Mesothelial cell of epicardium (in vitro differentiated cells): ENCODE results near the gene KCNE1. TPM values are rescaled to one million over a fixed set of nuclear protein-coding genes. Genes with fewer than 3 reads are reported as not detected.
"Not testable (repeated sequence)": the region's sequence is repeated elsewhere in the genome, so short reads cannot be mapped to it uniquely, and the experiment has no call there.

Source experiments
- DNase-seq, 2 experiments: peaks; one replicate each; pipeline ENCODE4 v3.0.0; 2021; ENCODE audit warnings: low spot score in 2 of 2; ENCODE audit not compliant: unreplicated experiment in 2 of 2
- H3K27ac Mint-ChIP-seq: 2 replicates; pipeline ENCODE4 v1.8.0; 2021; ENCODE audit warnings: mixed read lengths
- H3K27me3 Mint-ChIP-seq: 2 replicates; pipeline ENCODE4 v1.8.0; 2021; ENCODE audit warnings: low read depth, mixed read lengths
- H3K36me3 Mint-ChIP-seq: 2 replicates; pipeline ENCODE4 v1.8.0; 2021; ENCODE audit warnings: mixed read lengths
- H3K4me1 Mint-ChIP-seq: 2 replicates; pipeline ENCODE4 v1.8.0; 2021; ENCODE audit warnings: mixed read lengths
- H3K4me3 Mint-ChIP-seq: 2 replicates; pipeline ENCODE4 v1.8.0; 2021; ENCODE audit warnings: mild to moderate bottlenecking, moderate library complexity, mixed read lengths
- H3K9me3 Mint-ChIP-seq: 2 replicates; pipeline ENCODE4 v1.8.0; 2021; ENCODE audit warnings: mixed read lengths
- total RNA-seq: library from RNA; stranded (reverse); gene quantifications from 3 replicates; pipeline ENCODE4 v1.2.1, GENCODE V29; 2021

The KCNE1 gene
- total RNA-seq, 1 donor from 2014 or later = 1.0 TPM

DNA sequence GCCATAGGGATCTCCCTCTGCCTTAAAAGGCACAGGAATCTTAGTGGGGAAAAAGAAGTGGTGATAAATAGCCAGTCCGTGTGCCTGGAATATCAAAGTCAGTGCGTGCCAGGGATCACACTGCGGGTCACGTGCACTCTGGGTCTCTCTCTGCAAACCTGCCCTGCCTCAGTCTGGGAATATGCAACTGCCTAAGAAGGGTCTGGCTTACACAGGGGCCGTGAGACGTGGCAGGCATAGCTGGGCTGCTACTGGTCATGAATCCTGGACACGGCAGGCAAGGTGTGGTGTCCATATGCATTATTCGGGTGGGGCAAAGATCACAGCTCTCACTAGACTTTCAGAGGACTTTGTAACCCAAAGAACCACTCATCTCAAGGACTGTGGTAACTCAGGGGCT is 65.0 kb downstream of the KCNE1 start:
- H3K27me3 Mint-ChIP-seq, H3K36me3 Mint-ChIP-seq, DNase-seq, H3K4me3 Mint-ChIP-seq, H3K4me1 Mint-ChIP-seq, H3K9me3 Mint-ChIP-seq, H3K27ac Mint-ChIP-seq: not testable (repeated sequence)

DNA sequence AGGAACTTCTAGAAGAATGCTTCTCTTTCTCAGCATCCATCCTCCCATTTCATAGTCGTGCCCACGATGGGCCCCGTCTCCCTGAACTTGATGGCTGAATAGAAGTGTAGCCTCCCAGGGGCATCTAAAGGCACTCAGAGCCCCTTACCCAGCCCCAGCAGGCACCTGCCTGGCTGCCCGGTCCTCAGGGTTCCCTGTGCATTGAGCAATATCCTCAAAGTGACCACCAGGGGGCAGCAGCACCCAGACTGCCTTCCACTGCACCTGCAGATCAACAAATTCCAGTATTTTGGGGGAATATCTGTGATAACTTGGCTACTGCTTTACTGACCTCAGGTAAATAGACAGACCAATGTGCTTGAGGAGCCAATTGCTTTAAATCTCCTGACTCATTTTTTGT is 68.5 kb downstream of the KCNE1 start:
- H3K4me3 Mint-ChIP-seq, H3K9me3 Mint-ChIP-seq, H3K36me3 Mint-ChIP-seq, H3K27me3 Mint-ChIP-seq, H3K4me1 Mint-ChIP-seq, DNase-seq, H3K27ac Mint-ChIP-seq: not testable (repeated sequence)

DNA sequence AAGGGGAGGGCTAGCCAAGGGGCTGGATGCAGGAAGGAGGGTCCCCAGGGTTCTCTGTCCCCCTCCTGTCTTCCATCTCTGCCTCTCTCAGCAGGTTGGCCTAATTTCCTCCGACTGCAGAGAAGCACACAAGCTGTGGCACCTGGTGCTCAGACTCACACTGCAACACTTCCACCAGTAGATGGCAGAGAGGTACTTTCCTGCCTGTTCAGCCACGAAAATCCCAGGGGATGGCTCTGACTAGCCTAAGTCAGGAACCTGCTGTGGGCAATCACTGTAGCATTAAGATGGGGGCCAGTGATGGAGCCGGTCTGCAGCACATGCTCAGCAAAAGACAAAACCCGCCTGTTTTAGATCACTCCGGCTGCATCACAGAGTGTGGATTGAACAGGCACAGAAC is 82.3 kb downstream of the KCNE1 start:
- not testable (repeated sequence) for H3K4me3 Mint-ChIP-seq, H3K36me3 Mint-ChIP-seq, H3K9me3 Mint-ChIP-seq, DNase-seq, H3K27me3 Mint-ChIP-seq, H3K4me1 Mint-ChIP-seq, H3K27ac Mint-ChIP-seq

DNA sequence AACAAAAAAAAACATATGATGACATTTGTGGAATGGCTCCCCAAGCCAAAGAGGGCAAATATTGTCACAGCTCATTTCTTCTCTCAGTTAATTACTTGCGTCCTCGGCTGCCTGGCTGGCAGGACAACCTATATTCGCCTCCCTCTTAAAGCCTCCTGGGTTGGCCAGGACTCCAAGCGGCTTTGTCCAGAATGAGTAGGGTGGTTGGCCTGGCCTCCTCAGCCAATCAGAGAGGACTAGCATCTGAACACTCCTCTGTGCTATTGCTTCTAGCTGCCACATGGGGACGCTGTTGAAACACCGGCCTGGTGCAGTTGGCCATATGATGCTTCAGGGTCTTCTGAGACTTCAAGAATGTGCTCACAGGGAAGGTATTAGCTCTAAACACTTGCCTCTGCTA is 83.6 kb downstream of the KCNE1 start:
- H3K36me3 Mint-ChIP-seq, H3K27ac Mint-ChIP-seq, H3K4me3 Mint-ChIP-seq, H3K4me1 Mint-ChIP-seq, H3K27me3 Mint-ChIP-seq, DNase-seq, H3K9me3 Mint-ChIP-seq: not testable (repeated sequence)

DNA sequence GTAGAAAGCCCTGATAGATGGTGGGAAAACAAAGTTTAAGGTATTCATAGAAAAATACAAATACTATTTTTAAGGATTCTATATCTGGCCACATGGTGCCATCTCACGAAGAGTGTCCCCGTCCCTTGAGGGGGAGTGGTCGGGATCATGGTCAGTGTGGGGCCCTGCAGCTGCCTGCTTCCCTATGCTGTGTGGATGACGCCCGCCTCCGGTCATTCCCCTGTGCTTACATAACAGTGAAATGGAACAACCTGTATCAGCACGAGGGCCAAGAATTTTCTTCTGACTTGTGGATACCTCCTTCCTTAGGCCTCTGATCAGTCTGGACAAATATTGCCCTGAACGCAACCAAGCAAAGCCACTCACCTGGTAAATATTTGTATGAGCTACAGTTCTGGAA is 84.7 kb downstream of the KCNE1 start:
- H3K9me3 Mint-ChIP-seq, H3K4me3 Mint-ChIP-seq, H3K27ac Mint-ChIP-seq, DNase-seq, H3K36me3 Mint-ChIP-seq, H3K27me3 Mint-ChIP-seq, H3K4me1 Mint-ChIP-seq: not testable (repeated sequence)

DNA sequence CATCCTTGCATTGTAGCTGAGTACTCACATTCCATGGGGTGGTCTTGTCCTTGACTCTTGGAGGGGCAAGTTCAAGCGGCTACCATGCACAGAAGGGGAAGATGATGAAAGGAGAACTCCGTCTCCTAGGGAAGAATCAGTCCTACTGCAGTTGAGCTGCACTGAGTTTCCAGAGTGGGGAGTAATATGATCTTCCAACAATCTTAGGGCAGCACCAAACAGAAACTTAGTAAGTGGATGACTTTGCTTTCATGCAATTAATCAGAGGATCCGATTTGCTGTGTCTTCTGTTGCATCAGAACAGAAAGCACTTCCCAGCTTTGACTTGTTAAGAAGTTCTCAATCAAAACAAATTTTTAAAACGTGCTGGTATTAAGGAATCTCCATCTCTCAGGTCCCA is 88.2 kb downstream of the KCNE1 start, which contains the start of gene SMIM34:
Gene SMIM34 (minus strand): TSS at position 147 of the 400 bp plus-strand sequence. CDS start 112 bp downstream, at position 35.
- H3K4me3 Mint-ChIP-seq, H3K4me1 Mint-ChIP-seq: not testable (repeated sequence)

DNA sequence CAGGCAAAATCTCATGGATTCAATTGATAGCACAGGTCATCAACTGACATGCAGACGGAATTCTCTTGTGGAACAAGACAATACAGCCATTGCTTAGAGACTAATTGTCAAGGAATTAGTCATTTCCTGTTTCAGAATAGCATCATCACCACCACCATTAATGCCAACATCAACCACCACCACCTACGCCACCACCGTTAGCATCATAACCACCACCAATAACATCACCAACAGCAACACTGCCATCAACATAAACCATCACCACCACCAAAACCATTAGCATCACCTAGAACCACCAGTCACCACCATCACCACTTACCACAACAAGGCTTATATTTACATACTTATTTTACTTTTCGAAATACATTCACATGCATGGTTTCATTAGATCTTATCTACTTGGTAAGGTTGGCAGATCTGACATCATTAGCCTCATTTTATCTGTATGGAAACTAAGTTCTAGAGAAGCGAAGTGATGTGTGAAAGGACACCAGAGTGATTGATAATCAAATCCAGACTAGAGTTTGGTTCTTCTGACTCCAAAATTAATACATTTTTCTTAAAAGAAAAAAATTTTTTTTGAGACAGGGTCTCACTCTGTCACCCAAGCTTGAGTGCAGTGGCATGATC is 94.4 kb downstream of the KCNE1 start:
- H3K27ac Mint-ChIP-seq, H3K4me3 Mint-ChIP-seq, H3K9me3 Mint-ChIP-seq, DNase-seq, H3K27me3 Mint-ChIP-seq, H3K36me3 Mint-ChIP-seq, H3K4me1 Mint-ChIP-seq: not testable (repeated sequence)

More for the DNA sequence above, 88.2 kb downstream of the KCNE1 start, which contains the start of gene SMIM34:
- not testable (repeated sequence) for H3K9me3 Mint-ChIP-seq, DNase-seq, H3K36me3 Mint-ChIP-seq, H3K27me3 Mint-ChIP-seq, H3K27ac Mint-ChIP-seq

DNA sequence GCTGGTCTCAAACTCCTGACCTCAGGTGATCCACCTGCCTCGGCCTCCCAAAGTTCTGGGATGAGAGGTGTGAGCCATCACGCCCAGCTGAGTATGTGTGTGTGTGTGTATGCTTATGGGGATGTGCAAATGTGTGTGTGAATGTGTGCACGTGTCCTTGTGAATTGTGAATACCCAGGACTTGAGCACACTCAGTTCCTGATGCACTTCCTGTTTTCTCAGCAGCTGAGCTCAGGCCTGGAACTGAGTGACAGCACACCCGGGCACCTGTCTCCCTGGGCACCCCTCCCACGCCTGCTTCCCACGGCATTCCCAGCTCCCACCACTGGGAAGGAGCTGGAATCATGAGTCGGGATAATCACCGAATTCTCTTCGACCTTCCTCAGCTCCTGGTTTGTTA is 104.7 kb downstream of the KCNE1 start:
- not testable (repeated sequence) for H3K9me3 Mint-ChIP-seq, H3K27me3 Mint-ChIP-seq, H3K27ac Mint-ChIP-seq, H3K36me3 Mint-ChIP-seq, DNase-seq, H3K4me3 Mint-ChIP-seq, H3K4me1 Mint-ChIP-seq

DNA sequence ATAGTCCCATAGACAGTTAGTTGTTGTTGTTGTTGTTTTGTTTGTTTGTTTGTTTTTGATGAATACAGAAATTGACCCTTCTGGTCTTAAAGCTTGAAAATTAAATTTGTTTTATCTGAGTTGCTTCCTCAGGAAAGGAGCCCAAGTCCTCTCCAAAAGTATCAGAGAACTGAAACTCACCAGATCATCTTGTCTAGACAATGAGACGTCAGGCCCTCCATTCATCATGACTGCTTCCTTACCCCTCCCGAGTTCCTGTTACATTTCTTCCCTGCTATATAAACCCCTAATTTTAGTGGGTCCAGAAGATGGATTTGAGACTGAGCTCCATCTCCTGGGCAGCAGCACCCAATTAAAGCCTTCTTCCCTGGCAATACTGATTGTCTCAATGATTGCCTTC is 105.3 kb downstream of the KCNE1 start:
- not testable (repeated sequence) for H3K4me1 Mint-ChIP-seq, H3K36me3 Mint-ChIP-seq, H3K4me3 Mint-ChIP-seq, H3K27ac Mint-ChIP-seq, DNase-seq, H3K9me3 Mint-ChIP-seq, H3K27me3 Mint-ChIP-seq

DNA sequence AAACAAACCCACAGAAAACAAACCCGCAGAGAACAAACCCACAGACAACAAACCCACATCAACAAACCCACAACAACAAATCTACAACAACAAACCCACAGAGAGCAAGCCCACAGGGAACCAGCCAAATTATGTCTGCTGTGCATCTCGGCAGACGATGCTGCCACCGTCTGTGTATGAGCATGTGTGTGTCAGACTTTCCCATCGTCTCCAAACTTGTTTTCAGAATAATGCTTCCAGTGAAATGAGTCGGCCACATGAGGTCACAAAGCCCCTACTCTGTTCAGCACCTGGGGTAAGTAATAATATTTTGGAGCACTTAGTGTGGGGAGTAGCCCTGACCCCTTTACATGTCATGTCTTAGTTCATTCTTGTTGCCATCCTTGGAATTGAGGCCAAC is 105.9 kb downstream of the KCNE1 start:
- H3K27ac Mint-ChIP-seq, H3K27me3 Mint-ChIP-seq, H3K9me3 Mint-ChIP-seq, H3K4me1 Mint-ChIP-seq, DNase-seq, H3K4me3 Mint-ChIP-seq, H3K36me3 Mint-ChIP-seq: not testable (repeated sequence)

DNA sequence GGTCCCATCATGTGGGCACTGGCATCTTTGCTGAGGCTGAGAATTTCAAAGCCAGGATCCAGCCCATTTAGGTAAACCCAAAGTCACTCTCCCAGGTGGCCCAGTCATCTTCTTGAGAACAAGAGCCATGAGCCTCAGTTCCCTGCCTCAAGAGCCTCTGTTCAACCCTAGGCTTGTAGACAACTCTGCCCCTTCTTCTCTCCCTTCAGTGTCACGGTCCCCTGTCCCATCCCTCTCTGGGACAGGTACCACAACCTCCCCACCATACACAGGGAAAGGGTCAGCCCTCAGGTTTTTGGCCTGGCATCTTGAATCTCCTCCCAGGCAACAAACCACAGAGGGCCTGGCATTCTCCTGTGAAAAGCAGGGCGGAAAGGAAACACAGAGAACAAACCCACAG is 106.3 kb downstream of the KCNE1 start:
- not testable (repeated sequence) for H3K27ac Mint-ChIP-seq, DNase-seq, H3K36me3 Mint-ChIP-seq, H3K27me3 Mint-ChIP-seq, H3K9me3 Mint-ChIP-seq, H3K4me3 Mint-ChIP-seq, H3K4me1 Mint-ChIP-seq

DNA sequence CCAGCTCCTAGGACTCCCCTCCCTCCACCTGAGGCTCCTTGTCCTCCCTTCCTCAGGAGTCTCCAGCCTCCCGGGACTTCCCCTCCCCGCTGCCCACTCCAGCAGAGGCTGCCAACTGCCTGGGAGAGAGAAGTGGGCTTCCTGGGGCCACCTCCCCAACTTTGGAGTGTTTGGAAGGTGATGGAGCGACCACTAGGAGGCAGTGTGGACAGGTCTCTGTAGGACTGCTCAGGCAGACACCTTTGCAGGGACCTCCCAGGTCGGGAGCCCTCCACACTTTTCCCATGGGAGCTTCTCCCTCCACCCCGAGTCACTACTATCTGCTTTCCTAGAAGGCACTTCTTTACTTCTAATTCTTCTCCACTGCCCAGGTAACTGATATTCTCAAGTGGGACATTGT is 107.3 kb downstream of the KCNE1 start:
- H3K4me3 Mint-ChIP-seq, H3K4me1 Mint-ChIP-seq, DNase-seq, H3K27me3 Mint-ChIP-seq, H3K9me3 Mint-ChIP-seq, H3K36me3 Mint-ChIP-seq, H3K27ac Mint-ChIP-seq: not testable (repeated sequence)

DNA sequence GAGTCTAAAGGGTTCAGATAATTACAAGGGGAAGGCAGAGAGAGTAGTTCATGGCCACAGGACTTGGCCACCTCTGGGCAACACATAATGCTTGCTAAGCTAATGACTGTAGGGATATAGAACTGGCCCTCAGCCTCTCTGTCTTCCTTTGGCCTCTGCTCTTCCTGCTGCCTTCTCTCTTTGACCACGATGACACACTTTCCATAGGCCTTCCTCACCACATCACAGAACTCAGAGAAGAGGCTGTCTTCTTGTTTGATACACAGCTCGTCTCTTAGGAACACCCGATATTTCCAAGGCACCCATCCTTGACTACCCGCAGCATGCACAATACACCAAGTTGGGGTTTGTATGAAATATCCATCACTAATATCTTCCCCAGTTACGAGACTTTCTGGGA is 111.5 kb downstream of the KCNE1 start:
- not testable (repeated sequence) for H3K27ac Mint-ChIP-seq, H3K27me3 Mint-ChIP-seq, H3K9me3 Mint-ChIP-seq, H3K36me3 Mint-ChIP-seq, H3K4me1 Mint-ChIP-seq, DNase-seq, H3K4me3 Mint-ChIP-seq
